HG03378 (cell line): ENCODE measurements around the gene FOXP1.

Experiments used
- ATAC-seq: cut with Tn5 transposase; IDR thresholded peaks from one replicate; pipeline ENCODE4 v1.9.1; 2021; ENCODE audit warnings: mild to moderate bottlenecking, moderate library complexity; ENCODE audit not compliant: unreplicated experiment

The FOXP1 gene

DNA sequence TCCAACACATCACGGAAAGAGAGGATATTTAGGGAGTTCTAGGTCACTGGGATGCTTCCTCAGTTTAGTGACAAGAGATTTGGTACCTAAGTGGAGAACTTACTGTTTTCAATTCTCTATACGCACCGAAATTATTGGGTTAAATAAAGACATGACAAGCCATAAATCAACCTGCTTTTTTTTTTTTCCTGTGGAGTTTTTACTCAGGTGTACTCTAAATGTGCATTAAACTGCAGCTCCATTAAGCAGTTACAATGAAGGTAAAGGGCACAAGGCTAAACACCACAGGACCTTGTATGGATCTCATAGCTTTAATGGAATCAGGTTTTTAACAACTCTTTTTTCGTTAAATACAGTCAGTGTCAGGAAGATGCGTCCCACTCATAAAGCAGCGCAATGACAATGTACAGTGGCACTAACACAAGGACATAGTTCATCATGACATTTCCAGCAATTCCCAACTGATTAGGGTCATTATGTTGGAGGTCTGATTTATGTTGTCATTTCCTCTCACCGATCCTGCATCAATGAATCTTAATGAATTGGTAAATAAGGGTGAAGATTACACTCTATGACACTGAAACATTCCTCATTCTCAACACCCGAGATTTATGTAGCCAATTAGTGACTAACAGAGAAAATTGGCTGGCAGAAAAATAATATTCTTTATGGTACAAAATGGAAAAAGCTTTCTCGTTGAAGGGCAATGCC, 355.2 kb downstream of the FOXP1 start:
- no peak for ATAC-seq

DNA sequence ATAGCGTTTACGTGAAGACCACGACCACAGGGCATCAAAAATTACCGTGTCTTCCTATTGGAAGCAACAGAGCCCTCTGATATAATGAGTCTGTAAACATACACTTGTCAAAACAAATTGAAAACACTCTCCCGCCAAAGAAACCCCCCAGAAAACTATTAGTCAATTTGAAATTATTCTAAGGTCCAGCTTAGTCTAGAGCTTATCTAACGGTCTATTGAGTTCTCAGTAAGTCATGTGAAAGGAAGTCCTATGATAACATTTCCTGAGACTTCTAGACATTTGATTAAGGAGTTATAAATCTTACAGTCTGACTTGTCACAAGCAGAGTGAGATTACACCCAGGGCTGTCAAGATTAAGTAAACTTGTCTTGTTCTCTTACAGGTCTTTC, 356.3 kb downstream of the FOXP1 start:
- no peak for ATAC-seq

DNA sequence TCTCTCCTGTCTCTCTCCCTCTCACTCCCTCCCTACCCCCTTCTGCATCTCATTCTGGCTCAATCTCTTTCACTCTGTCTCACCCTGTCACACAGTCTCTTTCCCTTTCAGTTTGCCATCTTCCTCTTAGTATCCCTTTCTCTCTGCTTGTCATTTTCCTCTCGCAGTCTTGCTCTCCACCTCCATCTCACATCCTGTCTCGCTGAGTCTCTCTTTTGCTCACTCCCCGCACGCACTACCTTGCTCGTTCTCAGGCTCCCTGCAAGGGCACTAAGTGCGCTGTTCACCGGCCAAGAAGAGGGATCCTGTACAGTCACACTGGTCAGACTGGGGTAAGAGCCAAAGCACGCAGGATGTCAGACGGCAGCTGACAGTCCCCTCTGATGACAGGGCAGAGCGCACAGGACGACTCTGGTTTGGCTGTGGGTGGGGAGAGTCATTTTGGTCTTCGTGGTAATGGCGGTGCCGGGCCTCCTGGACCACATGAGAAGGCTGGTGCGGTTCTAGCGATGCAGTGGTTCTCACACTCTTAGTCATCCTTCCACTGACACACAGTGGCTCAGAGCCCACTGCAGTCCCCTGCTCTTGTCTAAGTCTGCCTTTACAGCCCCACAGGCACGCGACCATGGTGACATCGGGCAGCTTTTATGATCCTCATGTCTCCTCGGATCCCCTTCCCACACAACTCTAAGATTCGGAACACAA, 356.8 kb downstream of the FOXP1 start:
- ATAC-seq: peak; percentile 87

DNA sequence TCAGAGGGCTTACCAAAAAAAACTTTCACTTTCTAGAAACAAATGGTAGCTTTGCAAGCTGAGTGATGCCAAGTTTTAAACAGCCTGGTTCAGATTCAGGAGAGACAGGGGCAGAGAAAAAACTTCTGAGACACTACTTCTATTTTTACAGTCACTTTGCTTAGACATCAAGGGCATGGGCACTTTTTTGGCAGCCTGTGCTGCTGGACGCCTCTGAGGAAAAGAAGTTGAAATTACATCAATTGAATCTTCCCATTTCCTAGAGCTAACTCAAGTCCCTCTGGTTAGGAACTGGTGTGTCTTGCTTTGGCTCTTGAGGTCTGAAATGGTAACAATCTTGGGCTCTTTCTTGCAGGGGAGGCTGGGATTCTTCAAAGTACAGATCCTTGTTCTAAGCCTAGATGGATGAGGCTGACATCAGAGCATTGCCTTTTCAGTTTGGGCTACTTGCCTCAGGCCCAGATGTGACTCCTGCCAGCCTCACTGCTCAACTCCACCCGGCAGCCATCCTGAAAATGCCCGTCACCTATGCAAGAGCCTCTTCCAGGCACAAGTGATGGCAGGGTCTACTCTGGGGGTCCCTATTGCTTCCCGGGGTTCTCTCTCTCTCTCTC, 357.5 kb downstream of the FOXP1 start:
- no peak for ATAC-seq

DNA sequence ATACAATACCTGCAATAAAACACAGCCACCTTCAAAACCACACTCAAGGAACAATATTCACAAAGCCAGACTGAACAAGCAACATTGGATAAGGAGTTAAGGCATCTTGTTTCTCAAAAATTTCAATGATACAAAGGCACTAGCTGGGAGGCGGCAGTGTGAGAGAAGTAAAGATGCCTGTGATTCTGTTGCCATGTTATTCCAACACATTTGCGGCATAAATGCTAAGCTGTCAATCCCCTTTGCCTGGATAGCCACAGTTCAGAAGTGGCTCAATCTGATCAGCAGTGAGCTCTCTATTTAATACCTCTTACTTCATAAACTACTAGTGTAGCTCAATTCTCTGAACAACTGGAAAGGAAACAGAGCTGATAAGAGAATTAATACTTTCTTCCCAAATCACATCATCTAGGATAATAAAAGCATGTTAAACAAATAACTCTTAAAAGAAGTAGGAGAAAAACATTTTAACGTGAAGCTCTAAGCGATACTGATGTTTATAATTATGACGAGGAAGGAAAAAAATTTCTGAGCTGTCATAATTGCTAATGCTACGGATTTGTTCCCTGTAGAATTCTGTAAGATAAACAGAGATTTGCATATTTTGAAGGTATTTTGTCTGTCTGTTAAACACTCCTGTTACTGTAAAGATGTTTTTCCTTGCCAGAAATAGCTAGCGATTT, 358.4 kb downstream of the FOXP1 start:
- no peak for ATAC-seq

DNA sequence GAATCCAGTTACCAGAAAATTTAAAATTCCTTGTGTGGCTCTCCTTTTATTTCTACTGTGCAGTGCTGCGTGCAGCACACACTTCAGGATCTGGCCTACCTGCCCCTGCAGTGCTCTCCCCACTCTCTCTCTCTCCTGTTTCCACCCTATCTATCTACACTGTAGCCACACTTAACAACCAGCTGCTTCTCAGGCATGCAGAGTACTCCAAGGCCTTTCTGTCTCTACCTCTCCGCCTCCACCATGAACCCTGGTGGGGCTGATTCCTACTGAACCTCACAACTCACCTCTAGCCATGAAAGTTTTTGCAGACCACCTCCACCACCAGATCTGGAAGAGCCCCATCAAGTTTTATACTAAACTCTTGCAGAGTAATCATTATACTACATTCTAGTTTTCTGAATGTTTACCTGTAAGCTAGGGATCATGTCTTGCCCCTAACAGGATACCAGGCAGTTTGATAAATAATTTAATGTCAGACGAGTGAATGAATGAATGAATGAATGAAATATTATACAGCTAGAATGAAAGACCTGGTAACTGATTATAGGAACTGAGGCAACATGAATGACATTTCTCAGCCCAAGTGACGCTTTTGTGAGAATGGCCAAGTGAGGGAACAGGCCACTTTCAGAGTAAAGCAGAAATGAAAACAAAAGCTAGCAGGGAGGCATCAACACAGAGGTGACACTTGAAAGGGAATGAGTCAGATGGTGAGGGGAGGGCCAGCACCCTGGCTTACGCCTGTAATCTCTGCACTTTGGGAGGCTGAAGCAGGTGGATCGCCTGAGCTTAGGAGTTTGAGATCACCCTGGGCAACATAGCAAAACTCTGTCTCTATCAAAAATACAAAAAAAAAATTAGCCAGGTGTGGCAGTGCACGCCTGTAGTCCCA, 363.5 kb downstream of the FOXP1 start:
- ATAC-seq: peak; percentile 95

DNA sequence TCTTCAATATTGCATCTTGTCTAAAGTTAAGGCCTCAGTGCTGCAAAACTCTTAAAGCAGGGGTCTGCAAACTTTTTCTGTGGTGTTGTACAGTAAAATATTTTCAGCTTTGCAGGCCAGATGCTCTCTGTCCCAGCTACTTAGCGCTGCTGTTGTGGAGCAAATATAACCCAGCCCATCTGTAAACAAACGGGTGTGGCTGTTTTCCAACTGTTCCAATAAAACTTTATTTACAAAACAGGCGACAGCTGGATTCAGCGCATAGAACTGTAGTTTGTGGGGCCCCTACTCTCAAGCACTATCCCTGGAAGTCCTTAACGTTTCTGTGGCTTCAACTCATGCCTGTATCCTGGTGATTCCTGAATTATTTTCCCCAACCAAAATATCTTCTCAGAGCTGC, 365.0 kb downstream of the FOXP1 start:
- no peak for ATAC-seq

DNA sequence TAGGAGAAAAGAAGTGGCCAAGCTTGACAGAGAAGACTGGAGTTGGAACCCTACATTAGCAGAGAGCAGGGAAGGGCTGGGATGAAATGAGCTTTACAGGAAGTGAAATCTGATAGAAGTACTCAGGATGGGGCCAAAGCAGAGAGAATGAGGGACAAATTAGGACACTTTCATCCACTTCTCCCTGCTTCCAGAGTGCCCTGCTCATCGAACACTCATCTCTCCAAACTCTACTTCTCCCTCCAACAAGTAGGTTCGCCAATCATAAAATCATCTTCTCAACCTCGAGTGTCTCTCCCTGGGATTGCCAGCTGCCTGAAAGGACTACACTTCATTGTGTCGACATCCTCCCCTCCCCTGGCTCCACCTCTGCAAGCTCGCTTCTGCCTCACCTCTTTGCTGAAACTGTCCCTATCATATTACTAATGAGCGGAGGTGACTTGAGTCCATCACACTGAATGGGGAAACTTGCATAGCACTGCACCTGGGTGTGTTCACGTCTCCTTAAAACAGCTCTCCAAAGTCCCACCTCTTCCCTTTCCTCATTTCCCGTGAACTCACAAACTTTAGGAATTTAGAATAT, 365.8 kb downstream of the FOXP1 start:
- no peak for ATAC-seq

DNA sequence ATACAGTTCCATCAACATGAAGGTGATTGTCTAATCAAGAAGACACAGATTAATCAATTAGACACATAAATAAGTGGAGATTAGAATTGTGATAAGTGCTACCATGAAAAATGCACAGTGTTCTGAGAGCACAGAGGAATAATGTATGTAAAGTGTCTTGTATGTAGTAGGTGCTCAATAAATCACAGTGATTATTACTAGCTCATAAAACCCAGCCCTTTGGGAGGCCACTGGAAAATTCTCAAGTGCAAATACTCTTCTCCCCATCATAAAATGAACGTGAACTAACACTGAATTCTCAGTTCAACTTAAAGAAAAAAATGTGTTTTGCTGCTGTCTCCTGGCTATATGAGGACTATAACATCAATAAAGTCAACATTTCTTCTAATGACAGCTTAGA, 368.2 kb downstream of the FOXP1 start:
- ATAC-seq: no peak

DNA sequence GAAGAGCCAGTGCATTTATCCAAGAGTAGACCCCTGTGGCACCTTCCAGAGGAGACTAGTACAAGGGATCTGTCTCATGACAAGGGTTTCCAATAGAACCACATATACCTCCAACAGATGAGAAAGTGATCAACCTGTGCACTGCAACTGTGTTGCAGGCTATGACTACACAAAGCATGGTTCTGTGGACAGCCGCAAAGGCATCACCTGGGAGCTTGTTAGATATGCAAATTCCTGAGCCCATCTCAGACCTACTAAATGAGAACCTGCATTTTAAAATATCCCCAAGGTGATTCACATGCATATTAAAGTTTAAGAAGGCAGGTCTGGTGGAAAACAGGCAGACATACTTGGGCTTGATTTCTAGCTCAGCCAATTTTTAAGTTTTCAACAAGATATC, 368.7 kb downstream of the FOXP1 start:
- no peak for ATAC-seq

DNA sequence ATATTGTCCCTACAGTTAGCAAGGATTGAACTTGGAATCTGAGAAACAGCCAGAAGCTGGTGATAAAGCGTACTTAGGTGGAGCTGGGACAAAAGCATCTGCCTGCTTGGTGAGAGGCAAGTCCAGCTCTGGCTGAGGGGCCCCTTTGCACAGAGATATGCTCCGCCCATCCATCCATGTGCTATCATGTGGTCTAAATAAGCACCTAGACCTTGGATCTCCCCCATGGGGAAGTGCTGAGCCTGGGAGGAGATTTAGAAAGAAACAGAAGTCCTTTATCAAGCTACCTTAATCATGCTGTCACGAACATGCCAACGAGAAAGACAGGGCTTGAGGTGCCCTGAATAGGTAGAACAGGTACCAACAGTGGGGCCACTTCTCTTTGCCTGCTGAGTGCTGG, 369.5 kb downstream of the FOXP1 start:
- no peak for ATAC-seq

DNA sequence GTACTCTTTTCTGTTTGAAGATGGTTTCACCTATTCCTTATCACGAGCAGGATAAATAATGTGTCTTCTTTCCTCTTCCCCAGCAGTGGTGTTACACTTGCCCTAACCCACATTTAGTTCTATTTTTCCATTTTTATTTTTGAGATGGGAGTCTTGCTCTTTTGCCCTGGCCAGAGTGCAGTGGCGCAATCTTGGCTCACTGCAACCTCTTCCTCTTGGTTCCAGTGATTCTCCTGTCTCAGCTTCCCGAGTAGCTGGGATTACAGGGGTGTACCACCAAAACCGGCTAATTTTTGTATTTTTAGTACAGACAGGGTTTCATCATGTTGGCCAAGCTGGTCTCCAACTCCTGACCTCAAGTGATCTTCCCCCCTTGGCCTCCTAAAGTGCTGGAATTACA, 372.4 kb downstream of the FOXP1 start:
- ATAC-seq: no peak

DNA sequence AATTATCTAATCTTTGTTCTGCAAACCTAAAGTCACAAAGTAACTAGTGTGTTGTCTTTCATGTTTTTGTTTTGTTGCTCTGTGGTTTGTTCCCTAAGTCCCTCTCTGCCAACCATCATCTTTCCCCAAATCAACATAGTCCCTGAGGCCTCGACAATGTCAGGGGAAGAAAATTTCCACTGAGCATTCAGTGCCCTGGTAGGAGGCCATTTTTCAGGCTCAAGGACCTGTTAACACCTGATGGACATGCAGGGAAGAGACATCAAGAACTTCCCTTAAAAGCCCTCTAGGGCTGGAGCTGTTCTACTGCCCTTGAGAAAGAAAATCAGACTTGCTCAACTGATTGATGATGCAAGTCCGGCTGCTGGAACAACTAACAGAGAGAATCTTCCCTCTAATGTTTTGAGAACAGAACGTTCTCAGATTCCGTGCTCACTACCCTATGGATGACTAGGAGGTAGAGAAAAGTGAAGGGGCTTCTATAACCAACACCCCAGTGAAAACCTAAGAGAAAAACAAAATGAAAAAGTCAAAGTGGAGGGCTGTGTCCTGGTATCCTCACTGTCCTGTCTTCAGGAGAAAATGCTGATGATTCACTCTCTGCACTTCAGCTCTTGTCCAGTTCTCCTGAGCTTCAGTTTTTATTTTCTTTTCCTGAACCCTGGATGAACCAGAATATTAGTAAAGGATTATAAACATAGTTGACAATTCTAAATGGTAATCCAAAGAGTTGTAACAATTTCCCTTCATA, 373.1 kb downstream of the FOXP1 start:
- no peak for ATAC-seq

DNA sequence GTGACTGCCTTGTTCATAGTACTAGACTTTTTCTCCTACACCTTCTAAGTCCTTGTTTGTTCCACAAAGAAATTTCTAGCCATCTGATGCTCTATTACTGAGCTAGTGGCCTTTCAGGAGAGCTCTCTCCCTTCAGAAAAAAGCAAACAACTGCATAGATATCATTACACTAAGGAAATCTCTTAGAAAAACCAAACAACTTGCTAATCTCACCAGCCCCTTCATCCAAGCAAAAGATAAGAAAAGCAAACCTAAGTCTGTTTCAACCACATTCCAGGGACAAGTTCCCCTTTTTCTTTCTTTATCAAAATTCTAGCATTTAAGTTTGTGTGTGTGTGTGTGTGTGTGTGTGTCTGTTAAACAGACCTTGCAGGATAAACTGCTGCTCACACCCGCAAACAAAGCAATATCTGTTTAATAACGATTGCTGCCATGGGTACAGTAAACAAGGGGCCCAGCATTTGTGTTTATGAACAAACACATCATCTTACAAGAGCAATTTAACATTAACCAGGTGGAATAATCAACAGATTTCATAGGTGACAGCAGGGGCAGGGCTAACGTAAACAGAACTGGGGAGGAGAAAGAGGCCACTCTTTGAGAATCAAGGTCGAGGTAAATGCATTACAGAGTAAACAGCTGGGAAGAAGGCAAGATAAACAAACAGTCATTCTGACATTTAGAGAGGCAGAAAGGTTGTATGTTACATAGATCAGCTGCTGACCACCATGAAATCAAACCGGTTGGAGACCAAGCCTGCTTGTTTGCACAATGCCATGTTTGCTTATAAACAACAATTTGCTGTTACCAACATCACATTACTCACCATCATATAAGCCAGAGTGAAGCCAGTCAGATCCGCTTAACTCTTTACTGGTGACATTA, 375.1 kb downstream of the FOXP1 start:
- no peak for ATAC-seq

DNA sequence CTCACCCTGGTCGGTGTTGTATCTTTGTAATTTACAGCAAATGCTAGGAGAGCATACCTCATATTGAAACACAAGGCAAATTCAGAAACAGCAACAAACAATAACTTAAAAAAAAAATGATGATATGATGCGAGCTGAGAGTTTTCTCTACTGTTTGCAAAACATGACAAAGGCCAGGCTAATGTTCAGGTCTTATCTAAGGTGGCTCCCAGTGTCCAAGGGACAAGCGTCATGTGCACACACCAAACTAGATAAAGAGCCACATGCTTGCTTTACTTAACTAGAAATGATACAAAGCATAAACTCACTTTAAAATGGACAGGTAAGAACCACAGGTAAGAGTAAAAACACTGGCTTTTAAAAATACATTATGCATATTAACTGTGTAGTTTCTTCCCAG, 375.9 kb downstream of the FOXP1 start:
- ATAC-seq: no peak

DNA sequence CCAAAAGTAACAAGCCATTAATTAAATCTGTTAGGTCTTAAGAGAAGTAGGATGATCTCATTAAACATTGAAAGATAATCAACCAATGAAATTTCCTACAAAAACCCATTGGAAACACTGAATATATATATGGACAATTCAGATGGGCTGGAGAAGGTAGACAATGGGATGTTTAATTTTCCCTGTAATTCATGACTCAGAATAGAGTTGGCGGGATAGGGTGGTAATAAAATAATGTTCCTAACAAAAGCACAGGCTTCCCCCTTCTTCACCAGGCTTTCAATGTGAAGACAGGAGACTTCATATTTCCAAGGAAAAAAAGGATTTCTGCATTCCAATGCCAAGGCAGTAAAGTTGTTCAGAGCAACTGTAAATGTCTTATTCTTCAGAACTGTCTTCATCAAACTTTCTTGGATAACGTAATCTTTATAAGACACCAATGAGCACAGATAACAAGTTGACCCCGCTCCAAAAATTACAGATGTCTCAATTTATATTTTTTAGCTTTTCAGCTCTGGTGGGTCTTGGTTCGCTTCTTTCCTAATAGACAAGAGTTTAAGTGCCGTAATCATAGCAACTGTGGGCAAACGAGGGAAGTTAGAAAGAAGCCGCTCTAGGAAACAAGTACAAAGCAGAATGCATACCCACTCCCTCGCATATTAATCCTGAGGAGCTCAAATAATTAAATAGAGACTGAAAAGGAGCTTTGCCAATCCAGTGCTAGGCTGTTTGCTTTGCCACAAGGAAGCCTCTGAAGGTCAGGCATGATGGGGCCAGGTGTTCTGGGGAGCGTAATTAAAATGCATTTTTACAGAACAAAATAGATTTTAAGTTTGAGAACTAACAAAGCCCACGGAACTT, 377.0 kb downstream of the FOXP1 start:
- ATAC-seq: no peak

DNA sequence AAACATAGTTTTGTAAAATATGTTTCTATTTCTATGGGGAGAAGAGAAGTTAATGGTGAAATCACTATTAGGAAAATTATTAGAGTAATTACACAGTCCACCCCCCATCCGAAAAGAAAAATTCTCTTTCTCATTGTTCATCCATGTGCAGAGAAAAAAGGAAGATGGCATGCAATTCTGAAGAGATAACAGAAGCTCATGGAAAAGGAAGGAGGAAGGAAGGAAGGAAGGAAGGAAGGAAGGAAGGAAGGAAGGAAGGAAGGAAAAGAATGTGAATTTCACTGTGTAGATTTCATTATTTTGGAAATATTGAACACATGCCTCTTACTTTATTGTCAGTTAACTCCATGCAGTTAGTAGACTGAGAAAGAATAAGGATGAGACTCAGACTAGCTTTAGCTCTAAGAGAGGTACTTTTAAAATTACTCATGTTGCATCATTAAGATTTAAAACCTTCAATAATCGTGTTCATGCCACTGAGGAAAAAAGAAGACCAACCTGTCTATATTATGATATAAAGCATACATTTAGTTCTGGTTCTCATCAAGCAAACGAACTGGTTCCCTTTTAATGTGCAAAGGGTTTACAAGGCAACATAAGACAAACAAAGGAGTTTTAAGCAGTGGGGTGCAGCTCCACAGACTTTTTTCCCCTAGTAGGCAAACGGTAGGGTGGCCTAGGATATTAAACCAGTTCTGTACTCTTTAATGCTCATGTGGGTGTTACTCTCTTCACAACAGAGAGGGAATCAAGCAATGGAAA, 379.6 kb downstream of the FOXP1 start:
- no peak for ATAC-seq
